ENCODE results near the gene ETS2.

DNA sequence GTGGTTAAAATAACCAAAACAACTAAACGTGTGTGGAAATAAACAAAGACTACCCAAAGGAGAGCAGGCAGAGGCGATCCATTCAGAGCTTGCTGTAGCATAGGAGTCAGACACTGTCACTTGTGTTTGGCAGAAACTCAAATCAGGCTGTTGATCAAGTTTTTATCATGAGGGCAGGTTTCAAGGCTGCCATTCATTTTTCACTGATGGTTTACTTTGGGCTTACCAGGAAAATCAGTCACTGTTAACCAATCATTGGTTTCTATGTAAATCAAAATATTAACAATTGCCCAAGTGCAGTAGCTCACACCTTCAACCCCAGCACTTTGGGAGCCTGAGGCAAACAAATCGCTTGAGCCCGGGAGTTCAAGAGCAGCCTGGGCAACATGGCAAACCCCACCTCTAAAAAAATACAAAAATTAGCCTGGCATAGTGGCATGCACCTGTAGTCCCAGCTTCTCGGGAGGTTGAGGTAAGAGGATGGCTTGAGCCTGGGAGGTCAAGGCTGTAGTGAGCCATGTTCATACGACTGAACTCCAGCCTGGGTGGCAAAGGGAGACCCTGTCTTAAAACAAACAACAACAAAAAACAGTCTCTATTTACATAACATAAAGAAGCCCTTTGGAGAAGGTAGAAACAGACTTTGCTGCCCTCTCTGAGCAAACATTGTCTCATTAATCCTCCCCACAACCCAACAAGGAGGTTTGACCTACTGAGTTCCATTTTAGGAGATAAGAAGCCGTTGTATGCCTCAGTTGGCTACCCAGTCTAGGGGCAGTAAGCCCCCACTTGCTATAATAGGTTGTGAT lies 21.1 kb upstream of the ETS2 start:
- TF ChIP-seq, protein P1, sequence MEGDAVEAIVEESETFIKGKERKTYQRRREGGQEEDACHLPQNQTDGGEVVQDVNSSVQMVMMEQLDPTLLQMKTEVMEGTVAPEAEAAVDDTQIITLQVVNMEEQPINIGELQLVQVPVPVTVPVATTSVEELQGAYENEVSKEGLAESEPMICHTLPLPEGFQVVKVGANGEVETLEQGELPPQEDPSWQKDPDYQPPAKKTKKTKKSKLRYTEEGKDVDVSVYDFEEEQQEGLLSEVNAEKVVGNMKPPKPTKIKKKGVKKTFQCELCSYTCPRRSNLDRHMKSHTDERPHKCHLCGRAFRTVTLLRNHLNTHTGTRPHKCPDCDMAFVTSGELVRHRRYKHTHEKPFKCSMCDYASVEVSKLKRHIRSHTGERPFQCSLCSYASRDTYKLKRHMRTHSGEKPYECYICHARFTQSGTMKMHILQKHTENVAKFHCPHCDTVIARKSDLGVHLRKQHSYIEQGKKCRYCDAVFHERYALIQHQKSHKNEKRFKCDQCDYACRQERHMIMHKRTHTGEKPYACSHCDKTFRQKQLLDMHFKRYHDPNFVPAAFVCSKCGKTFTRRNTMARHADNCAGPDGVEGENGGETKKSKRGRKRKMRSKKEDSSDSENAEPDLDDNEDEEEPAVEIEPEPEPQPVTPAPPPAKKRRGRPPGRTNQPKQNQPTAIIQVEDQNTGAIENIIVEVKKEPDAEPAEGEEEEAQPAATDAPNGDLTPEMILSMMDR (conservative IDR thresholded peaks at IDR 0.05), result no peak
- no peak for TF ChIP-seq ZFX (IDR thresholded peaks at IDR 0.05)
